ENCODE measurements around the gene KCNQ2.

DNA sequence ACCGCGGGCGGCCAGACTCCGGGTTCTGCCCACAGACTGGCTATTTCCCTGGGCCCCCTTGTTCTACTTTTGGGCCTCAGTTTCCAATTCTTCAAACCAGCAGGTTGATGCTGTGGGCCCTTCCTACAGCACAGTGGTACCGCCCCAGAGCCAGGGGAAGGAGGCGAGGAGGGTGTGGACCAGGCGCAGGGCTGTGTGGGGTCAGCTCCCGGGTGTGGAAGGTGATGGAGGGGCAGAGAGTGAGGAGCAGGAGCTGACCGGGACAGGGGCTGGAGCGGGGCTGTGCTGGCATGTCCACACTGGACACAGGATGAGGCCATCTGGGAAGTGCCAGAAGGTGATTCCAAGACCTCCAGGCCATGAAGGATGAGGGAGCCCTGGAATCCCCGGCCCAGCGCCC is 76.2 kb downstream of the KCNQ2 start:
- TF ChIP-seq, protein P1, sequence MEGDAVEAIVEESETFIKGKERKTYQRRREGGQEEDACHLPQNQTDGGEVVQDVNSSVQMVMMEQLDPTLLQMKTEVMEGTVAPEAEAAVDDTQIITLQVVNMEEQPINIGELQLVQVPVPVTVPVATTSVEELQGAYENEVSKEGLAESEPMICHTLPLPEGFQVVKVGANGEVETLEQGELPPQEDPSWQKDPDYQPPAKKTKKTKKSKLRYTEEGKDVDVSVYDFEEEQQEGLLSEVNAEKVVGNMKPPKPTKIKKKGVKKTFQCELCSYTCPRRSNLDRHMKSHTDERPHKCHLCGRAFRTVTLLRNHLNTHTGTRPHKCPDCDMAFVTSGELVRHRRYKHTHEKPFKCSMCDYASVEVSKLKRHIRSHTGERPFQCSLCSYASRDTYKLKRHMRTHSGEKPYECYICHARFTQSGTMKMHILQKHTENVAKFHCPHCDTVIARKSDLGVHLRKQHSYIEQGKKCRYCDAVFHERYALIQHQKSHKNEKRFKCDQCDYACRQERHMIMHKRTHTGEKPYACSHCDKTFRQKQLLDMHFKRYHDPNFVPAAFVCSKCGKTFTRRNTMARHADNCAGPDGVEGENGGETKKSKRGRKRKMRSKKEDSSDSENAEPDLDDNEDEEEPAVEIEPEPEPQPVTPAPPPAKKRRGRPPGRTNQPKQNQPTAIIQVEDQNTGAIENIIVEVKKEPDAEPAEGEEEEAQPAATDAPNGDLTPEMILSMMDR (conservative IDR thresholded peaks at IDR 0.05): no peak
- TF ChIP-seq ZFX (IDR thresholded peaks at IDR 0.05): no peak
